Measurements from ENCODE around the gene SF1.

- no peak for TF ChIP-seq BRCA1 (IDR thresholded peaks at IDR 0.05)
- TF ChIP-seq BRCA1 (CRISPR knock-in tag; IDR thresholded peaks at IDR 0.05): no peak
- TF ChIP-seq ZC3H4 (CRISPR knock-in tag; IDR thresholded peaks at IDR 0.05; ENCODE audit: borderline replicate concordance): no peak
- TF ChIP-seq DDX20 (tag; IDR thresholded peaks at IDR 0.05; ENCODE audit: low read depth): no peak
- TF ChIP-seq ARID3B (CRISPR knock-in tag; IDR thresholded peaks at IDR 0.05; ENCODE audit: borderline replicate concordance): no peak
- TF ChIP-seq CTCF (IDR thresholded peaks at IDR 0.05 in 2 of 3, conservative IDR thresholded peaks at IDR 0.05 in 1 of 3; ENCODE audit: insufficient read depth in 2 of 3, low read depth in 1 of 3, low read length in 3 of 3): no peak
- TF ChIP-seq ZNF407 (IDR thresholded peaks at IDR 0.05; ENCODE audit: low read depth): no peak
- no peak for TF ChIP-seq SMARCC2 (IDR thresholded peaks at IDR 0.05; ENCODE audit: low read depth)
- no peak for TF ChIP-seq POLR2A (conservative IDR thresholded peaks at IDR 0.05)
- no peak for TF ChIP-seq RAD21 (CRISPR knock-in tag; conservative IDR thresholded peaks at IDR 0.05 in 1 of 2, IDR thresholded peaks at IDR 0.05 in 1 of 2)
- no peak for TF ChIP-seq SREBF2 (CRISPR knock-in tag; IDR thresholded peaks at IDR 0.05)
- no peak for TF ChIP-seq SPI1 (IDR thresholded peaks at IDR 0.05; ENCODE audit: borderline replicate concordance, low read depth, low read length)
These were observed 12.3 kb downstream of the SF1 start for GRCh38 chr11:64765851-64766665.

Data from K562 (cell line).